Ammon's horn (tissue), 1 donor: ENCODE measurements around the gene OR56A5.

ENCODE experiments used
- DNase-seq: peaks from one replicate; pipeline ENCODE4 v3.0.0-alpha.2; 2016; ENCODE audit warnings: low spot score

OR56A5 gene

GRCh38 chr11:5932671-5933070 lies 35.6 kb downstream of the OR56A5 start:
- no peak for DNase-seq

DNA sequence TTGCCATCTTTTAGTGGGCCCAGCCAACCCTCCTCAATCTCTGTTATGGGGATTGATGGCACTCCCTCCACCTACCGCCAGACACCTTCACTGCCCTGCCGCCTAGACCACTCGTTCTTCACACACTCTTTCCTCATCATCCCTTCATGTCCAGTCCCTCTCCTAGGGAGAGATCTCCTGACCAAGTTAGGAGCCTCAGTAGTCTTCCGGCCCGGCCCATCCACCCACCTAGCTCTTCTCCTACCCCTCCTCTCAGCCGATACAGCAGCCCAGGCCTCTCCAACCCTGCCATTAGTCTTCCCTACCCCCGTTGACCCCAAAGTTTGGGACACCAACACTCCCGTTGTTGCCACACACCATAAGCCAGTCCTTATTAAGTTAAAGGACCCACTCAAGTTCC lies 37.2 kb downstream of the OR56A5 start:
- DNase-seq, result no peak

- no peak for DNase-seq
Observed at GRCh38 chr11:5930614-5931013, 37.7 kb downstream of the OR56A5 start.

DNA sequence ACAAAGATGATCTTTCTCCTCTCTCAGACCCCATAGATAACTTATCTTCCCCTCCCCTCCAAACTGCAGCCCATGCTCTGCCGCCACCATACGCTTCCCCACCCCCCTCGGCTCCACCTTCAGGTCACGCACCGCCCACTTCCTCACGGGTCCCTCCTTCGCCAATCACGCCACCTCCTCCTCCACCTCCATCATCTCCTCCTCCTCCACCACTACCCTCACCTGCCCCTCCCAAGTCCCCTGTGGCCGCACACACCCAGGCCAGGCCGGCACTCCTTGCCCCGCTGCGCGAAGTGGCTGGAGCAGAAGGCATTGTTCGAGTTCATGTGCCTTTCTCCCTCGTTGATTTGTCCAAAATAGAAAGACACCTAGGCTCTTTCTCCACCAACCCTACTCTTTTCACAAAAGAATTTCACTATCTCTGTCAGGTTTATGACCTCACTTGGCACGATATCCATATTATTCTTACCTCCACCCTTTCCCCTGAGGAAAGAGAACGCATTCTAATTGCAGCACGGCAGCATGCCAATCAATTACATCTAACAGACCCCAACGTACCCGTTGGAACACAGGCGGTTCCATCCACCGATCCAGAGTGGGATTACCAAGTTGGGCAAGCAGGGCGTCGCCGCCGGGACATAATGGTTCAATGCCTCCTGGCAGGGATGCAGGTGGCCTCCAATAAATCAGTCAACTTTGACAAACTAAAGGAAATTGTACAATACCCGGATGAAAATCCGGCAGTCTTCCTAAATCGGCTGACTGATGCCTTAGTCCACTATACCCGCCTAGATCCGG lies 38.5 kb downstream of the OR56A5 start:
- DNase-seq, result no peak

- DNase-seq, result no peak
Observed at GRCh38 chr11:5928811-5929210, 39.5 kb downstream of the OR56A5 start.

DNA sequence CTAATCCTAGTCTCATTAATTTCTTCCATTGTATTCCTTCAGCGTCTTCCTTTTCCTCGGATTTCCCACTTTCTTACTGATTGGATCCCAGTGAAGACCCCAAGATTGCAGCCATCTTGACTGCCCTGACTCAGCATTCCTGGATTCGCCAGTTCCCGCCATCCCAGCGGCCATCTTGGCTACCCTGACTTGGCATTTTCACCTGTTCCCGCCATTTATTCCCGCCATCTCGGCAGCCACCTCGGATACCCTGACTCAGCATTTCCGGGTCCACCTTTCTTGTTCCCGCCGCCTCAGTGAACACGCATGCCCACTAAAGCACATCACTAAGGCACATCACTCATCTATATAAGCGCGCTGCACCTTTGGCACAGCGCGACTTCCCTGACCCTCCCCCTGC lies 40.0 kb downstream of the OR56A5 start:
- DNase-seq, result no peak

DNA sequence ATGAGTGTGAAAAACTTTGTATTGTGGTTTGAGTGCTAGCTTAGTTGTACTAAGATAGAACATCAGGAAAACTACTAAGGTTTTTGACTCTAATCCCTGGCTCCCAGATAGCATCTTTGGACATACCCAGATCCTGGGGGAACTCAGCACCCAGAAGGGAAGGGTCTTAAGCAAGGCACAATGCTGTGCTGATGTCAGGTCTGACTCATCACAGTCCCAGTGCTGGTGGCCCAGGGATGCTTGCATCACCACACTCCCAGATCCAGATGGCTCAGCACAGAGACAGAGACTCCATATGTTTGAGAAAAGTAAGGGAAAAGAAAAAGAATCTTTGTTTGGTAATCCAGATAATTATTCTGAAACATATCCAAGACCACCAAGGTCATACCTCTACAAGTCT lies 44.5 kb downstream of the OR56A5 start:
- no peak for DNase-seq

- DNase-seq, result no peak
Observed at GRCh38 chr11:5923427-5923776, 44.9 kb downstream of the OR56A5 start.

DNA sequence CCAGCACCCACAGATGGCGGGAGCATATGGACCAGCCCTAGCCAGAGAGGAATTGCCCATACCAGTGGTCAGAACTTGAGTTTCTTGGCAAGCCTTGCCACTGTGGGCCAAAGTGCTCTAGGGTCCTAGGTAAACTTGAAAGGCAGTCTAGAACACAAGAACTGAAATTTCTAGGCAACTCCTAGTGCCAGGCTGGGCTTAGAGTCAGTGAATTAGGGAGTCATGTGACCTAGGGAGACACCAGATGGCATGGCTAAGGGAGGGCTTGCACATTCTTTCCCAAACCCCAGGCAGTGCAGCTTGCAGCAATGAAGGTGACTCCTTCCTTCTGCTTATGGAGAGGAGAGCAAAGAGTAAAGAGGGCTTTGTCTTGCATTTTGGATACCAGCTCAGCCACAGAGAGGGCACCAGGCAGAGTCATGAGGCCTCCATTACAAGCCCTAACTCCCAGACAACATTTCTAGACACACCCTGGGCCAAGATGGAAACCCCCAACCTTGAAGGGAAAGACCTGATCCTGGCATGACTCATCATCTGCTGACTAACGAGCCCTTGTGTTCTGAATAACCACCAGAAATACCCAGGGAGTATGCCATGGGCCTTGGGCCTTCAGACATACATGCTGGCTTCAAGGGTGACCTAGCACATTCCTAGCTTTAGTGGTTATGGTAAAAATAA lies 45.4 kb downstream of the OR56A5 start:
- DNase-seq, result no peak
